AG10803 (cell line): ENCODE results near the gene MAGT1.
A peak's percentile ranks its signal among the peaks of the same experiment; 100 is the strongest.
"Not testable (repeated sequence)": the region's sequence is repeated elsewhere in the genome, so short reads cannot be mapped to it uniquely, and the experiment has no call there.

ENCODE experiments used
- DNase-seq: peaks from one replicate; pipeline ENCODE4 v3.0.0; 2010; ENCODE audit warnings: low read depth
- H3K4me3 ChIP-seq: 2 replicates; pipeline ENCODE4 v1.5.1; 2011; ENCODE audit warnings: mild to moderate bottlenecking, low read length, control low read depth
- TF ChIP-seq, protein P1 (sequence below): conservative IDR thresholded peaks from 2 replicates; pipeline ENCODE4 v1.5.1; 2011; ENCODE audit warnings: mild to moderate bottlenecking, low read length, control low read depth, inconsistent platforms

The MAGT1 gene

DNA sequence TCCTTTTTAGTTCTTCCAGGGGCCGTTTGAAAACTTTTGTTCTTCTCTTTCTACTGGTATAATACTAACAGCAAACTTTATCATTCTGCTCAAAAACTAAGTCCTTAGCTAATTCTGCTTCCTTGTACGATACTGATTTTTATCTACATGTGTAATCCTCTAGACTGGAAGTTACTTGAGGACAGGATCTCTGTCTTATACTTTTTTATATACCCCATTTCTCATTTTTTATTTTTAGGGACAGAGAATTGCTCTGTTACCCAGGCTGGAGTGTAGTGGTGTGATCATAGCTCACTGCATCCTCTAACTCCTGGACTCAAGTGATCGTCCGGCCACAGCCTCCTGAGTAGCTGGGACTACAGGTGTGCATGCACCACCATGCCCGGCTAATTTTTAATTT lies 6.3 kb upstream of the MAGT1 start:
- no peak overlapping the region for H3K4me3 ChIP-seq
- DNase-seq, result no peak

DNA sequence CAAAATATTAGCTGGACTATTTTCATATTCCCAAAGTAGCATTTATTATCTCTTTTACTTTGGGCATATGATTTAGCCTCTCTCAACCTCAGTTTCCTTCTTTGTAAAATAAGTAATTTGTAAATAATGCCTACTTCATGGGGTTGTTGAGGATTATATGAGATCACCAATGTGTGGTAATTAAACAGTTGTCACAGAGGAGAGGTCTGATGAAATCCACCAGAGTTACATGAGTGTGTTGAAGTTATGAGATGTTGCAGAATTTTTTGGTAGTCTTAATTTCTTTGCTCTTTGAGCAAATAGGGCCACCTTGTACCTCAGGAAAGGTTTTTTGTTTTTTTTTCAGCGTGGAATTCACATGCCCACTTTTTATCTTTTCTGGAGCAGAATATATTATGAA lies 5.5 kb upstream of the MAGT1 start:
- DNase-seq, result peak; percentile 26
- H3K4me3 ChIP-seq, result peak overlapping the region; percentile 72

More for the DNA sequence above, 6.3 kb upstream of the MAGT1 start:
- TF ChIP-seq, protein P1, sequence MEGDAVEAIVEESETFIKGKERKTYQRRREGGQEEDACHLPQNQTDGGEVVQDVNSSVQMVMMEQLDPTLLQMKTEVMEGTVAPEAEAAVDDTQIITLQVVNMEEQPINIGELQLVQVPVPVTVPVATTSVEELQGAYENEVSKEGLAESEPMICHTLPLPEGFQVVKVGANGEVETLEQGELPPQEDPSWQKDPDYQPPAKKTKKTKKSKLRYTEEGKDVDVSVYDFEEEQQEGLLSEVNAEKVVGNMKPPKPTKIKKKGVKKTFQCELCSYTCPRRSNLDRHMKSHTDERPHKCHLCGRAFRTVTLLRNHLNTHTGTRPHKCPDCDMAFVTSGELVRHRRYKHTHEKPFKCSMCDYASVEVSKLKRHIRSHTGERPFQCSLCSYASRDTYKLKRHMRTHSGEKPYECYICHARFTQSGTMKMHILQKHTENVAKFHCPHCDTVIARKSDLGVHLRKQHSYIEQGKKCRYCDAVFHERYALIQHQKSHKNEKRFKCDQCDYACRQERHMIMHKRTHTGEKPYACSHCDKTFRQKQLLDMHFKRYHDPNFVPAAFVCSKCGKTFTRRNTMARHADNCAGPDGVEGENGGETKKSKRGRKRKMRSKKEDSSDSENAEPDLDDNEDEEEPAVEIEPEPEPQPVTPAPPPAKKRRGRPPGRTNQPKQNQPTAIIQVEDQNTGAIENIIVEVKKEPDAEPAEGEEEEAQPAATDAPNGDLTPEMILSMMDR, result no peak

DNA sequence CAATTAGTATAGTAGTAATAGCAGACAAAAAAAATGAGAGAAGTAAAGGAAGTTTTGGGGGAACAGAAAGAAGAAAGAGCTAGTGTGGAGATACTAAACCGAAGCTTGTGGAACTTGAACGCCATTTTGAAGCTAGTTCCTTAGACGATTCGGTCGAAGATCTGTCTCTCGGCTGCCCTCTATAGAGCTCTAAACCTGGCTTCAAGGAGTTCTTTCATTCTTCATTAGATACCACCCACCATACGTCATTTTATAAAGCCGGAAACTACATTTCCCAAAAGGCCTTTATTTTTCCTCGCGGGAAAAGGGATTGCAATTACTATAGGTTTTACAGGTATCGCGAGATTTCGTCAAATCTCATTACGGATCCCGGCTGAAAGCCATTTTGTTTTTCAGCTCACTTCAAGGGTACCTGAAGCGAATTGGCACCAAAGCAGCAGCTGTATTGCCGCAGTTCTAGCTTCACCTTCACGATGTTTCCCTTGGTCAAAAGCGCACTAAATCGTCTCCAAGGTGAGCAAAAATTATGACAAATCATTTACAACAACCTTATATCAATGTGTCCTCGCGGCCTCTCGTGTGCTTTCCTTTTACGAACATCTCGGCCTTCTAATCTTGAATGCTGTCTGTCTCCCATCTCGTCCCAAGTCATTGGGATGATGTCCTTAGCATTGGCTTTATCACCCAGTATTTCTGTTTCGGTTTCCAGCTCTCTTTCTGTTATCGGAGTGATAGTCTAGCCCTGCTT lies 4.0 kb upstream of the MAGT1 start, which contains the start of gene COX7B:
TSS of gene COX7B (plus strand) at position 388 of the 748 bp plus-strand sequence. CDS start at position 474, 86 bp downstream.
- TF ChIP-seq, protein P1, result peak; percentile 60
- DNase-seq, result peak; percentile 95
- peak within 1 kb of the TSS; percentile 72 for H3K4me3 ChIP-seq

More for the DNA sequence above, 5.5 kb upstream of the MAGT1 start:
- TF ChIP-seq, protein P1, result no peak

DNA sequence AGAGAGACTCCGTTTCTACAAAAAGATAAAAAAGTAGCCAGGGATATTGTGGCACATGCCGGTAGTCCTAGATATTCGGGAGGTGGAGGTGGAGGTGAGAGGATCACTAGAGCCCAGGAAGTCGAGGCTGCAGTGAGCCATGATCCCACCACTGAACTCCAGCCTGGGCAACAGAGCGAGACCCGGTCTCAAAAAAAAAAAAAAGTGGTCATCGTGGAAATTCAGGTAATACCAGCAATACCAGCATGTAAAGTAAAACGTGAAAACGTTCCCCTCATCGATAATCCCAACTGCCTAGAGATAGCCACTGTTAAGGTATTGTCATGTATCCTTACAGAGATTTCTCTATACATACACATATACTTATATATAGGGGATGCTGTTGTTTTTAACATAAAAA lies 1.5 kb downstream of the MAGT1 start:
- TF ChIP-seq, protein P1, result no peak
- peak overlapping the region; percentile 87 for H3K4me3 ChIP-seq
- no peak for DNase-seq

DNA sequence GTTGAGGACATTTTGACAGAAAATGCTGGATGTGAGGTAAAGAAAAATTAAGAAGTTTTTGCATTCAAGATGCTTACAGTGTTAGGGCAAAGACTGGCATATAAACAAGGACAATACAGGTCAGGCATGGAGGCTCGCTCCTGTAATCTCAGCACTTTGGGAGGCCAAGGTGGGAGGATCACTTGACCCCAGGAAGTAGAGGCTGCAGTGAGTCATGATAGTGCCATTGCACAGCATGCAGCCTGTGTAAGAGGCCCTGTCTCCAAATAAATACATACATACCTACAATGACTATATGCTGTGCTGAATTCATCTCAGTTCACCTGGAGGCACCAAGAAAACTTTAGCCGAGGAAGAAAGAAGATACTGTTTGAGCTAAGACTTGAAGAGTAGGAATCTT lies 2.3 kb downstream of the MAGT1 start:
- H3K4me3 ChIP-seq, result no peak overlapping the region
- TF ChIP-seq, protein P1, result no peak
- DNase-seq, result no peak

DNA sequence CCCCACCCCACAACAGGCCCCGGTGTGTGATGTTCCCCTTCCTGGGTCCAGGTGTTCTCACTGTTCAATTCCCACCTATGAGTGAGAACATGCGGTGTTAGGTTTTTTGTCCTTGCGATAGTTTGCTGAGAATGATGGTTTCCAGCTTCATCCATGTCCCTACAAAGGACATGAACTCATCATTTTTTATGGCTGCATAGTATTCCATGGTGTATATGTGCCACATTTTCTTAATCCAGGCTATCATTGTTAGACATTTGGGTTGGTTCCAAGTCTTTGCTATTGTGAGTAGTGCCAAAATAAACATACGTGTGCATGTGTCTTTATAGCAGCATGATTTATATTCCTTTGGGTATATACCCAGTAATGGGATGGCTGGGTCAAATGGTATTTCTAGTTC lies 13.8 kb downstream of the MAGT1 start:
- not testable (repeated sequence) for DNase-seq

DNA sequence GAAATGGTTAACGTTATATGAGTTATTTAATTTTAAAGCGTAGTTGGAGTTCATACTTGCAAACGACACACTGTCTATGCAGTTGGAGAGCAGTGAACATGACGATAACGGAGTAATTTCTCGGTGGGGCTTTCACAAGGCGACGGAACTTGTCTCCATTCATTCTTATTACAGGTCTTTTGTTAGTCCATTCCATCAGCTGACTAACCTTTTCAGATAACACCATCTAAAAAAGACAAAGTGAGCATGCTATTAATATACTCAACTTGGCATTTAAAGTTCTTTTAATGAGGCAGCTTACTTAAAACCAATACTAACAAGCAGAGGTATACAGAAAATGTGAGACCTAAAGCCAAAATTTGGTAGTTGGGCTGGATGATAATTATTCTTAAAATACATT lies 19.9 kb downstream of the MAGT1 start:
- TF ChIP-seq, protein P1, result no peak
- no peak for DNase-seq
- no peak overlapping the region for H3K4me3 ChIP-seq

More for the DNA sequence above, 13.8 kb downstream of the MAGT1 start:
- H3K4me3 ChIP-seq, result not testable (repeated sequence)

DNA sequence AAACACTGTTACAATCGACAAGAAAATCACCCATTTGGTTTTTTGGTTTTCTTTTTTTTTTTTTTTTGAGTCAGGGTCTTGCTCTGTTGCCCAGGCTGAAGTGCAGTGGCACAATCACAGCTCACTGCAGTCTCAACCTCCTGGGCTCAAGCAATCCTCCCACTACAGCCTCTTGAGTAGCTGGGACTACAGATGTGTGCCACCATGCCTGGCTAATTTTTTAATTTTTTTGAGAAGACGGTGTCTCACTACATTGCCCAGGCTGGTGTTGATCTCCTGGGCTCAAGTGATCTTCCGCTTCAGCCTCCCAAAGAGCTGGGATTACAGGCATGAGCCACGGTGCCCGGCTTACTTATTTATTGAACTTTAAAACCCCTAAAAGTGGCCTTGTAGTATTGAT lies 63.7 kb downstream of the MAGT1 start:
- DNase-seq, H3K4me3 ChIP-seq: not testable (repeated sequence)

DNA sequence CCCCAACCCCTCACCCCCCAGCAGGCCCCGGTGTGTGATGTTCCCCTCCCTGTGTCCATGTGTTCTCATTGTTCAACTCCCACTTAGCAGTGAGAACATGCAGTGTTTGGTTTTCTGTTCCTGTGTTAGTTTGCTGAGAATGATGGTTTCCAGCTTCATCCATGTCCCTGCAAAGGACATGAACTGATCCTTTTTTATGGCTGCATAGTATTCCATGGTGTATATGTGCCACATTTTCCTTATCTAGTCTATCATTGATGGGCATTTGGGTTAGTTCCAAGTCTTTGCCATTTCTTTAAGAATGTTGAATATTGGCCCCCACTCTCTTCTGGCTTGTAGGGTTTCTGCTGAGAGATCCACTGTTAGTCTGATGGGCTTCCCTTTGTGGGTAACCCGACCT lies 73.2 kb downstream of the MAGT1 start:
- not testable (repeated sequence) for H3K4me3 ChIP-seq, DNase-seq
